ENCODE measurements around the gene ATL2. TPM values are rescaled to one million over a fixed set of nuclear protein-coding genes. Genes with fewer than 3 reads are reported as not detected.
"Not testable (repeated sequence)": the region's sequence is repeated elsewhere in the genome, so short reads cannot be mapped to it uniquely, and the experiment has no call there.

Gene ATL2
- total RNA-seq, 1 donor from 2014 or later: 55.8 TPM

GRCh38 chr2:38343212-38343611 is 33.9 kb downstream of the ATL2 start:
- Histone ChIP-seq H3K27ac (ENCODE audit: low read depth, low read length) (no peak overlapping the region), H3K27me3 (ENCODE audit: control insufficient read depth in 3 of 3, insufficient read depth in 3 of 3, low read length in 3 of 3) (no peaks in the 10 kb centered on the region), H3K4me3 (ENCODE audit: low read length in 3 of 3) (no peak overlapping the region), H3K9ac (ENCODE audit: low read depth in 1 of 3, low read length in 3 of 3) (no peak overlapping the region), H3K36me3 (ENCODE audit: control insufficient read depth in 3 of 3, insufficient read depth in 3 of 3, low read length in 3 of 3) (peaks cover 7 to 18% (median 15%) of the 10 kb centered on the region in 3 donors), H3K9me3 (ENCODE audit: control insufficient read depth in 3 of 3, low read length in 3 of 3) (no peaks in the 10 kb centered on the region), H3K4me1 (ENCODE audit: control insufficient read depth in 3 of 3, insufficient read depth in 3 of 3, low read length in 3 of 3) (peaks cover 0 to 5% (median 0%) of the 10 kb centered on the region in 3 donors)

- H3K27me3 ChIP-seq (ENCODE audit: control insufficient read depth in 3 of 3, insufficient read depth in 3 of 3, low read length in 3 of 3): no peaks in the 10 kb centered on the region
- no peak overlapping the region for H3K27ac ChIP-seq (ENCODE audit: low read depth, low read length)
- no peaks in the 10 kb centered on the region for H3K9me3 ChIP-seq (ENCODE audit: control insufficient read depth in 3 of 3, low read length in 3 of 3)
- no peaks in the 10 kb centered on the region for H3K4me1 ChIP-seq (ENCODE audit: control insufficient read depth in 3 of 3, insufficient read depth in 3 of 3, low read length in 3 of 3)
- H3K4me3 ChIP-seq (ENCODE audit: low read length in 3 of 3): no peak overlapping the region
- peaks cover 0 to 15% (median 13%) of the 10 kb centered on the region in 3 donors for H3K36me3 ChIP-seq (ENCODE audit: control insufficient read depth in 3 of 3, insufficient read depth in 3 of 3, low read length in 3 of 3)
- no peak overlapping the region for H3K9ac ChIP-seq (ENCODE audit: low read depth in 1 of 3, low read length in 3 of 3)
Measured at GRCh38 chr2:38336621-38337020, 40.5 kb downstream of the ATL2 start.

- Histone ChIP-seq H3K4me3 (ENCODE audit: low read length in 3 of 3) (no peak overlapping the region), H3K36me3 (ENCODE audit: control insufficient read depth in 3 of 3, insufficient read depth in 3 of 3, low read length in 3 of 3) (peaks cover 0 to 3% (median 3%) of the 10 kb centered on the region in 3 donors), H3K4me1 (ENCODE audit: control insufficient read depth in 3 of 3, insufficient read depth in 3 of 3, low read length in 3 of 3) (peaks cover 0 to 4% (median 2%) of the 10 kb centered on the region in 3 donors), H3K27ac (ENCODE audit: low read depth, low read length) (no peak overlapping the region), H3K9me3 (ENCODE audit: control insufficient read depth in 3 of 3, low read length in 3 of 3) (no peaks in the 10 kb centered on the region), H3K27me3 (ENCODE audit: control insufficient read depth in 3 of 3, insufficient read depth in 3 of 3, low read length in 3 of 3) (no peaks in the 10 kb centered on the region), H3K9ac (ENCODE audit: low read depth in 1 of 3, low read length in 3 of 3) (no peak overlapping the region)
Measured at GRCh38 chr2:38330754-38331153, 46.3 kb downstream of the ATL2 start.

GRCh38 chr2:38327580-38327979 is 49.5 kb downstream of the ATL2 start:
- H3K9ac ChIP-seq (ENCODE audit: low read depth in 1 of 3, low read length in 3 of 3): no peak overlapping the region
- no peak overlapping the region for H3K4me3 ChIP-seq (ENCODE audit: low read length in 3 of 3)
- no peaks in the 10 kb centered on the region for H3K27me3 ChIP-seq (ENCODE audit: control insufficient read depth in 3 of 3, insufficient read depth in 3 of 3, low read length in 3 of 3)
- peaks cover 0 to 5% (median 3%) of the 10 kb centered on the region in 3 donors for H3K36me3 ChIP-seq (ENCODE audit: control insufficient read depth in 3 of 3, insufficient read depth in 3 of 3, low read length in 3 of 3)
- no peak overlapping the region for H3K27ac ChIP-seq (ENCODE audit: low read depth, low read length)
- peaks cover 0 to 10% (median 5%) of the 10 kb centered on the region in 3 donors for H3K4me1 ChIP-seq (ENCODE audit: control insufficient read depth in 3 of 3, insufficient read depth in 3 of 3, low read length in 3 of 3)
- H3K9me3 ChIP-seq (ENCODE audit: control insufficient read depth in 3 of 3, low read length in 3 of 3): no peaks in the 10 kb centered on the region

- Histone ChIP-seq H3K4me1 (ENCODE audit: control insufficient read depth in 3 of 3, insufficient read depth in 3 of 3, low read length in 3 of 3) (peaks cover 0 to 10% (median 5%) of the 10 kb centered on the region in 3 donors), H3K4me3 (ENCODE audit: low read length in 3 of 3) (no peak overlapping the region), H3K9me3 (ENCODE audit: control insufficient read depth in 3 of 3, low read length in 3 of 3) (no peaks in the 10 kb centered on the region), H3K36me3 (ENCODE audit: control insufficient read depth in 3 of 3, insufficient read depth in 3 of 3, low read length in 3 of 3) (peaks cover 0 to 2% (median 2%) of the 10 kb centered on the region in 3 donors), H3K9ac (ENCODE audit: low read depth in 1 of 3, low read length in 3 of 3) (no peak overlapping the region), H3K27ac (ENCODE audit: low read depth, low read length) (no peak overlapping the region), H3K27me3 (ENCODE audit: control insufficient read depth in 3 of 3, insufficient read depth in 3 of 3, low read length in 3 of 3) (no peaks in the 10 kb centered on the region)
Measured at GRCh38 chr2:38323623-38324022, 53.5 kb downstream of the ATL2 start.

GRCh38 chr2:38322224-38322914 is 54.7 kb downstream of the ATL2 start:
- Histone ChIP-seq H3K9ac (ENCODE audit: low read depth in 1 of 3, low read length in 3 of 3) (no peak overlapping the region), H3K9me3 (ENCODE audit: control insufficient read depth in 3 of 3, low read length in 3 of 3) (no peaks in the 10 kb centered on the region), H3K4me1 (ENCODE audit: control insufficient read depth in 3 of 3, insufficient read depth in 3 of 3, low read length in 3 of 3) (peaks cover 0 to 10% (median 5%) of the 10 kb centered on the region in 3 donors), H3K4me3 (ENCODE audit: low read length in 3 of 3) (no peak overlapping the region), H3K27ac (ENCODE audit: low read depth, low read length) (no peak overlapping the region), H3K36me3 (ENCODE audit: control insufficient read depth in 3 of 3, insufficient read depth in 3 of 3, low read length in 3 of 3) (peaks cover under 1 to 10% (median 9%) of the 10 kb centered on the region in 3 donors), H3K27me3 (ENCODE audit: control insufficient read depth in 3 of 3, insufficient read depth in 3 of 3, low read length in 3 of 3) (no peaks in the 10 kb centered on the region)

- peaks cover 4 to 18% (median 17%) of the 10 kb centered on the region in 3 donors for H3K36me3 ChIP-seq (ENCODE audit: control insufficient read depth in 3 of 3, insufficient read depth in 3 of 3, low read length in 3 of 3)
- not testable (repeated sequence) for H3K27ac ChIP-seq (ENCODE audit: low read depth, low read length)
Measured at GRCh38 chr2:38319240-38319639, 57.8 kb downstream of the ATL2 start.

GRCh38 chr2:38317725-38318124 is 59.3 kb downstream of the ATL2 start:
- no peak overlapping the region for H3K27ac ChIP-seq (ENCODE audit: low read depth, low read length)
- H3K4me1 ChIP-seq (ENCODE audit: control insufficient read depth in 3 of 3, insufficient read depth in 3 of 3, low read length in 3 of 3): no peaks in the 10 kb centered on the region
- no peaks in the 10 kb centered on the region for H3K9me3 ChIP-seq (ENCODE audit: control insufficient read depth in 3 of 3, low read length in 3 of 3)
- no peak overlapping the region for H3K4me3 ChIP-seq (ENCODE audit: low read length in 3 of 3)
- H3K36me3 ChIP-seq (ENCODE audit: control insufficient read depth in 3 of 3, insufficient read depth in 3 of 3, low read length in 3 of 3): peaks cover 7 to 31% (median 26%) of the 10 kb centered on the region in 3 donors
- no peak overlapping the region for H3K9ac ChIP-seq (ENCODE audit: low read depth in 1 of 3, low read length in 3 of 3)
- no peaks in the 10 kb centered on the region for H3K27me3 ChIP-seq (ENCODE audit: control insufficient read depth in 3 of 3, insufficient read depth in 3 of 3, low read length in 3 of 3)

More at GRCh38 chr2:38319240-38319639, 57.8 kb downstream of the ATL2 start:
- not testable (repeated sequence) for H3K27me3 ChIP-seq (ENCODE audit: control insufficient read depth in 3 of 3, insufficient read depth in 3 of 3, low read length in 3 of 3); H3K4me3 ChIP-seq (ENCODE audit: low read length in 3 of 3); H3K4me1 ChIP-seq (ENCODE audit: control insufficient read depth in 3 of 3, insufficient read depth in 3 of 3, low read length in 3 of 3); H3K9me3 ChIP-seq (ENCODE audit: control insufficient read depth in 3 of 3, low read length in 3 of 3)
- peak overlapping the region in 1 of 3 donors; percentile 12 for H3K9ac ChIP-seq (ENCODE audit: low read depth in 1 of 3, low read length in 3 of 3)

- H3K27me3 ChIP-seq (ENCODE audit: control insufficient read depth in 3 of 3, insufficient read depth in 3 of 3, low read length in 3 of 3): no peaks in the 10 kb centered on the region
- no peaks in the 10 kb centered on the region for H3K4me1 ChIP-seq (ENCODE audit: control insufficient read depth in 3 of 3, insufficient read depth in 3 of 3, low read length in 3 of 3)
- H3K36me3 ChIP-seq (ENCODE audit: control insufficient read depth in 3 of 3, insufficient read depth in 3 of 3, low read length in 3 of 3): peaks cover 11 to 40% (median 37%) of the 10 kb centered on the region in 3 donors
- H3K9me3 ChIP-seq (ENCODE audit: control insufficient read depth in 3 of 3, low read length in 3 of 3): no peaks in the 10 kb centered on the region
- no peak overlapping the region for H3K4me3 ChIP-seq (ENCODE audit: low read length in 3 of 3)
- no peak overlapping the region for H3K27ac ChIP-seq (ENCODE audit: low read depth, low read length)
- no peak overlapping the region for H3K9ac ChIP-seq (ENCODE audit: low read depth in 1 of 3, low read length in 3 of 3)
Measured at GRCh38 chr2:38315707-38316333, 61.3 kb downstream of the ATL2 start.

GRCh38 chr2:38308821-38309220 is 68.3 kb downstream of the ATL2 start:
- Histone ChIP-seq H3K27ac (ENCODE audit: low read depth, low read length) (no peak overlapping the region), H3K9me3 (ENCODE audit: control insufficient read depth in 3 of 3, low read length in 3 of 3) (no peaks in the 10 kb centered on the region), H3K4me3 (ENCODE audit: low read length in 3 of 3) (no peak overlapping the region), H3K27me3 (ENCODE audit: control insufficient read depth in 3 of 3, insufficient read depth in 3 of 3, low read length in 3 of 3) (no peaks in the 10 kb centered on the region), H3K4me1 (ENCODE audit: control insufficient read depth in 3 of 3, insufficient read depth in 3 of 3, low read length in 3 of 3) (no peaks in the 10 kb centered on the region), H3K36me3 (ENCODE audit: control insufficient read depth in 3 of 3, insufficient read depth in 3 of 3, low read length in 3 of 3) (peaks cover 8 to 28% (median 20%) of the 10 kb centered on the region in 3 donors), H3K9ac (ENCODE audit: low read depth in 1 of 3, low read length in 3 of 3) (no peak overlapping the region)

Measured in skeletal muscle tissue (tissue), 4 donors.